BE2C (cell line): Measurements from ENCODE around the gene PPP3CA.

Source experiments
- DNase-seq: peaks from one replicate; pipeline ENCODE4 v3.0.0-alpha.2; 2020
- H3K27me3 ChIP-seq: fragments of 250-450 bp; sonication (Bioruptor Pico); 2 replicates; pipeline ENCODE4 v1.5.1; 2020; ENCODE audit warnings: mild to moderate bottlenecking
- H3K36me3 ChIP-seq: fragments of 250-450 bp; sonication (Bioruptor Pico); 2 replicates; pipeline ENCODE4 v1.5.1; 2020; ENCODE audit warnings: mild to moderate bottlenecking
- H3K4me1 ChIP-seq: fragments of 250-450 bp; sonication (Bioruptor Pico); 2 replicates; pipeline ENCODE4 v1.5.1; 2020
- H3K4me3 ChIP-seq: 2 replicates; pipeline ENCODE4 v1.5.1; 2011; ENCODE audit warnings: low read depth, low read length
- H3K9me3 ChIP-seq: fragments of 250-450 bp; sonication (Bioruptor Pico); 2 replicates; pipeline ENCODE4 v1.5.1; 2020
- CTCF ChIP-seq: IDR thresholded peaks from 2 replicates; pipeline ENCODE4 v1.5.1; 2012; ENCODE audit warnings: mild to moderate bottlenecking, low read depth, low read length

Gene PPP3CA

GRCh38 chr4:101044766-101045165 lies 302.6 kb downstream of the PPP3CA start:
- Histone ChIP-seq H3K27me3 (no peaks in the 10 kb centered on the region), H3K36me3 (no peaks in the 10 kb centered on the region), H3K4me1 (peaks cover 5% of the 10 kb centered on the region; the same call in 1 of the 2 replicates), H3K4me3 (no peak overlapping the region), H3K9me3 (no peaks in the 10 kb centered on the region)
- TF ChIP-seq CTCF = no peak
- DNase-seq = no peak

GRCh38 chr4:101042847-101043246 lies 304.5 kb downstream of the PPP3CA start:
- Histone ChIP-seq H3K27me3 (no peaks in the 10 kb centered on the region), H3K4me3 (no peak overlapping the region), H3K9me3 (no peaks in the 10 kb centered on the region), H3K4me1 (no peaks in the 10 kb centered on the region), H3K36me3 (no peaks in the 10 kb centered on the region; the same call in 1 of the 2 replicates)
- TF ChIP-seq CTCF = no peak
- DNase-seq = no peak

- H3K4me1 ChIP-seq = no peaks in the 10 kb centered on the region
- DNase-seq = no peak
- H3K4me3 ChIP-seq = no peak overlapping the region
- TF ChIP-seq CTCF = no peak
- H3K9me3 ChIP-seq = no peaks in the 10 kb centered on the region
- no peaks in the 10 kb centered on the region; the same call in 1 of the 2 replicates for H3K36me3 ChIP-seq
- H3K27me3 ChIP-seq = no peaks in the 10 kb centered on the region
Measured at GRCh38 chr4:101040776-101041175, 306.6 kb downstream of the PPP3CA start.

- H3K36me3 ChIP-seq = no peaks in the 10 kb centered on the region; the same call in 1 of the 2 replicates
- no peak for TF ChIP-seq CTCF
- H3K4me1 ChIP-seq = no peaks in the 10 kb centered on the region
- no peak overlapping the region for H3K4me3 ChIP-seq
- no peaks in the 10 kb centered on the region for H3K27me3 ChIP-seq
- no peaks in the 10 kb centered on the region for H3K9me3 ChIP-seq
- DNase-seq = no peak
Measured at GRCh38 chr4:101039367-101039766, 308.0 kb downstream of the PPP3CA start.

GRCh38 chr4:101037938-101038413 lies 309.4 kb downstream of the PPP3CA start:
- Histone ChIP-seq H3K27me3 (no peaks in the 10 kb centered on the region), H3K4me1 (peaks cover 4% of the 10 kb centered on the region; the same call in 1 of the 2 replicates), H3K4me3 (no peak overlapping the region), H3K36me3 (no peaks in the 10 kb centered on the region; the same call in 1 of the 2 replicates), H3K9me3 (no peaks in the 10 kb centered on the region)
- TF ChIP-seq CTCF = no peak
- DNase-seq = no peak

GRCh38 chr4:101037249-101037648 lies 310.1 kb downstream of the PPP3CA start:
- Histone ChIP-seq H3K4me3 (no peak overlapping the region), H3K4me1 (peaks cover 4% of the 10 kb centered on the region; the same call in 1 of the 2 replicates), H3K27me3 (no peaks in the 10 kb centered on the region), H3K36me3 (no peaks in the 10 kb centered on the region; the same call in 1 of the 2 replicates), H3K9me3 (no peaks in the 10 kb centered on the region)
- DNase-seq = no peak
- no peak for TF ChIP-seq CTCF
